DND-41 (cell line): ENCODE data around the gene FAM222A.

Experiments
- EZH2 ChIP-seq: IDR thresholded peaks from 3 replicates; pipeline ENCODE4 v1.6.1; 2012; ENCODE audit warnings: borderline replicate concordance, low read depth, mild to moderate bottlenecking, moderate library complexity, low read length, inconsistent platforms; ENCODE audit not compliant: severe bottlenecking
- TF ChIP-seq, protein P1 (sequence below): IDR thresholded peaks from 2 replicates; pipeline ENCODE4 v1.5.1; 2012; ENCODE audit warnings: borderline replicate concordance, low read length, moderate library complexity, mild to moderate bottlenecking; ENCODE audit not compliant: poor library complexity, severe bottlenecking; ENCODE audit errors: extremely low read depth

GRCh38 chr12:109802828-109803227 is 89.2 kb downstream of the FAM222A start:
- TF ChIP-seq, protein P1, sequence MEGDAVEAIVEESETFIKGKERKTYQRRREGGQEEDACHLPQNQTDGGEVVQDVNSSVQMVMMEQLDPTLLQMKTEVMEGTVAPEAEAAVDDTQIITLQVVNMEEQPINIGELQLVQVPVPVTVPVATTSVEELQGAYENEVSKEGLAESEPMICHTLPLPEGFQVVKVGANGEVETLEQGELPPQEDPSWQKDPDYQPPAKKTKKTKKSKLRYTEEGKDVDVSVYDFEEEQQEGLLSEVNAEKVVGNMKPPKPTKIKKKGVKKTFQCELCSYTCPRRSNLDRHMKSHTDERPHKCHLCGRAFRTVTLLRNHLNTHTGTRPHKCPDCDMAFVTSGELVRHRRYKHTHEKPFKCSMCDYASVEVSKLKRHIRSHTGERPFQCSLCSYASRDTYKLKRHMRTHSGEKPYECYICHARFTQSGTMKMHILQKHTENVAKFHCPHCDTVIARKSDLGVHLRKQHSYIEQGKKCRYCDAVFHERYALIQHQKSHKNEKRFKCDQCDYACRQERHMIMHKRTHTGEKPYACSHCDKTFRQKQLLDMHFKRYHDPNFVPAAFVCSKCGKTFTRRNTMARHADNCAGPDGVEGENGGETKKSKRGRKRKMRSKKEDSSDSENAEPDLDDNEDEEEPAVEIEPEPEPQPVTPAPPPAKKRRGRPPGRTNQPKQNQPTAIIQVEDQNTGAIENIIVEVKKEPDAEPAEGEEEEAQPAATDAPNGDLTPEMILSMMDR = no peak
- TF ChIP-seq EZH2 = no peak
